A673 (cell line): ENCODE measurements around the gene FOXJ3.

Experiments used
- EZH2 ChIP-seq: fragments of 200-600 bp; sonication (generic); IDR thresholded peaks from 2 replicates; pipeline ENCODE4 v1.6.1; 2017; ENCODE audit warnings: borderline replicate concordance, low read depth, mild to moderate bottlenecking, mixed read lengths, antibody characterized with exemption, low read length; ENCODE audit not compliant: poor library complexity, severe bottlenecking
- TF ChIP-seq, protein P1 (sequence below): fragments of 300-800, 200-600 bp; sonication (generic); conservative IDR thresholded peaks from 2 replicates; pipeline ENCODE4 v1.5.1; 2017; ENCODE audit warnings: low read depth, mild to moderate bottlenecking, antibody characterized with exemption, low read length, moderate library complexity, mixed read lengths

GRCh38 chr1:42364089-42364488, 29.1 kb upstream of the FOXJ3 start:
- TF ChIP-seq, protein P1, sequence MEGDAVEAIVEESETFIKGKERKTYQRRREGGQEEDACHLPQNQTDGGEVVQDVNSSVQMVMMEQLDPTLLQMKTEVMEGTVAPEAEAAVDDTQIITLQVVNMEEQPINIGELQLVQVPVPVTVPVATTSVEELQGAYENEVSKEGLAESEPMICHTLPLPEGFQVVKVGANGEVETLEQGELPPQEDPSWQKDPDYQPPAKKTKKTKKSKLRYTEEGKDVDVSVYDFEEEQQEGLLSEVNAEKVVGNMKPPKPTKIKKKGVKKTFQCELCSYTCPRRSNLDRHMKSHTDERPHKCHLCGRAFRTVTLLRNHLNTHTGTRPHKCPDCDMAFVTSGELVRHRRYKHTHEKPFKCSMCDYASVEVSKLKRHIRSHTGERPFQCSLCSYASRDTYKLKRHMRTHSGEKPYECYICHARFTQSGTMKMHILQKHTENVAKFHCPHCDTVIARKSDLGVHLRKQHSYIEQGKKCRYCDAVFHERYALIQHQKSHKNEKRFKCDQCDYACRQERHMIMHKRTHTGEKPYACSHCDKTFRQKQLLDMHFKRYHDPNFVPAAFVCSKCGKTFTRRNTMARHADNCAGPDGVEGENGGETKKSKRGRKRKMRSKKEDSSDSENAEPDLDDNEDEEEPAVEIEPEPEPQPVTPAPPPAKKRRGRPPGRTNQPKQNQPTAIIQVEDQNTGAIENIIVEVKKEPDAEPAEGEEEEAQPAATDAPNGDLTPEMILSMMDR: no peak
- TF ChIP-seq EZH2: no peak
